Stomach (tissue), 4 donors: Measurements from ENCODE around the gene FAM107B.

ENCODE experiments used
- CTCF ChIP-seq, 7 experiments: fragments of 450-650 bp in 4 of 7; fragments of 200-600 bp in 3 of 7; sonication (generic) in 3 of 7; IDR thresholded peaks; one replicate each; pipeline ENCODE4 v1.5.1; 2016 to 2019; ENCODE audit warnings: antibody characterized with exemption in 7 of 7, control low read depth in 2 of 7, mild to moderate bottlenecking in 1 of 7
- EP300 ChIP-seq: sonication (generic); formaldehyde crosslinking; IDR thresholded peaks from one replicate; pipeline ENCODE4 v1.6.1; 2017; ENCODE audit warnings: antibody characterized with exemption
- POLR2A ChIP-seq, 4 donors: fragments of 450-650 bp; IDR thresholded peaks; one replicate each; pipeline ENCODE4 v1.6.1; 2016; ENCODE audit warnings: antibody characterized with exemption in 4 of 4, control low read depth in 2 of 4, mild to moderate bottlenecking in 1 of 4, moderate library complexity in 1 of 4
- POLR2AphosphoS5 ChIP-seq, 3 donors: sonication (generic); formaldehyde crosslinking; IDR thresholded peaks; one replicate each; pipeline ENCODE4 v1.6.1; 2016; ENCODE audit warnings: antibody characterized with exemption in 3 of 3

GRCh38 chr10:14742382-14742781 is 32.3 kb downstream of the FAM107B start:
- no peak for TF ChIP-seq POLR2AphosphoS5 (IDR thresholded peaks at IDR 0.05)
- TF ChIP-seq CTCF (IDR thresholded peaks at IDR 0.05) = no peak
- no peak for TF ChIP-seq POLR2A (IDR thresholded peaks at IDR 0.05)
- no peak for TF ChIP-seq EP300
